HCT116 (cell line): Measurements from ENCODE around the gene GBE1. TPM values are rescaled to one million over a fixed set of nuclear protein-coding genes. Genes with fewer than 3 reads are reported as not detected.

Experiments used
- ATAC-seq: fragments of 200-7000 bp; cut with Tn5 transposase; 2 replicates; pipeline ENCODE4 v1.9.1; 2020; ENCODE audit warnings: mild to moderate bottlenecking, moderate library complexity
- BruUV-seq: library from RNA; stranded (reverse); fragments of 400-500 nt; replicated peaks from 2 replicates; lab custom pipeline; 2021; lab: Mats Ljungman, UMichigan
- CTCF ChIA-PET: fragments of 300-600 bp; sonication (Branson Sonifier 250); formaldehyde crosslinking; loops from one replicate; lab custom pipeline; 2021; ENCODE audit warnings: antibody characterized with exemption; lab: Charles Lee
- POLR2A ChIA-PET: fragments of 300-600, 350-600 bp; sonication (Branson Sonifier 250); formaldehyde crosslinking; loops from one replicate; lab custom pipeline; 2021; ENCODE audit warnings: antibody characterized with exemption; lab: Charles Lee
- RAD21 ChIA-PET, 2 experiments: fragments of 300-600 bp; sonication (Branson Sonifier 250); formaldehyde crosslinking; loops; one replicate each; lab custom pipeline; 2023; ENCODE audit warnings: low total read pairs in 2 of 2; ENCODE audit not compliant: uncharacterized antibody in 2 of 2, unreplicated experiment in 2 of 2, low non-redundant PET in 1 of 2; lab: Charles Lee
- DNase-seq: peaks from one replicate; pipeline ENCODE4 v3.0.0-alpha.2; 2010; ENCODE audit warnings: low read depth, low spot score
- H2AFZ ChIP-seq: fragments of 200-600 bp; shearing (Covaris generic), sonication (generic); 2 replicates; pipeline ENCODE4 v1.6.1; 2017; ENCODE audit warnings: low read depth, mixed run types, mixed read lengths, antibody characterized with exemption, low read length; ENCODE audit not compliant: poor library complexity, severe bottlenecking
- H3K27ac ChIP-seq: 2 replicates; pipeline ENCODE4 v1.5.1; 2012; ENCODE audit warnings: low read depth, low read length
- H3K27me3 ChIP-seq: fragments of 200-600 bp; sonication (generic); 2 replicates; pipeline ENCODE4 v1.6.1; 2016; ENCODE audit warnings: mixed run types, low read length, mixed read lengths; ENCODE audit not compliant: insufficient read depth
- H3K36me3 ChIP-seq, 2 experiments: fragments of 200-500 bp in 1 of 2; fragments of 200-600 bp in 1 of 2; sonication (Bioruptor generic) in 1 of 2; sonication (generic) in 1 of 2; 2 replicates each; pipeline versions ENCODE4 v1.5.1 to v1.6.1; 2014 to 2016; ENCODE audit warnings: low read length in 2 of 2, inconsistent platforms in 1 of 2, mixed read lengths in 1 of 2, mixed run types in 1 of 2; ENCODE audit not compliant: insufficient read depth in 2 of 2, control insufficient read depth in 1 of 2
- H3K4me1 ChIP-seq, 2 experiments: fragments of 200-600 bp in 1 of 2; sonication (generic) in 1 of 2; 2 replicates each; pipeline versions ENCODE4 v1.5.1 to v1.6.1; 2012 to 2017; ENCODE audit warnings: low read length in 2 of 2, inconsistent platforms in 1 of 2, mild to moderate bottlenecking in 1 of 2, mixed read lengths in 1 of 2, mixed run types in 1 of 2, moderate library complexity in 1 of 2; ENCODE audit not compliant: insufficient read depth in 2 of 2, control insufficient read depth in 1 of 2
- H3K4me2 ChIP-seq: fragments of 200-600 bp; sonication (generic); 2 replicates; pipeline ENCODE4 v1.6.1; 2017; ENCODE audit warnings: mixed run types, low read length, mixed read lengths
- H3K4me3 ChIP-seq, 2 experiments: fragments of 200-600 bp in 1 of 2; sonication (generic) in 1 of 2; replicated peaks in 1 of 2; 2 replicates each; pipeline ENCODE4 v1.5.1; 2011 to 2016; ENCODE audit warnings: low read length in 2 of 2, control low read depth in 1 of 2, low read depth in 1 of 2, mild to moderate bottlenecking in 1 of 2, mixed read lengths in 1 of 2, mixed run types in 1 of 2
- H3K79me2 ChIP-seq: fragments of 200-600 bp; sonication (generic); 2 replicates; pipeline ENCODE4 v1.6.1; 2017; ENCODE audit warnings: mild to moderate bottlenecking, mixed run types, low read length, moderate library complexity, mixed read lengths; ENCODE audit not compliant: insufficient read depth
- H3K9ac ChIP-seq: fragments of 200-600 bp; sonication (generic); 2 replicates; pipeline ENCODE4 v1.6.1; 2016; ENCODE audit warnings: low read length, mixed read lengths
- H3K9me2 ChIP-seq: fragments of 200-600 bp; sonication (generic), shearing (Covaris generic); 2 replicates; pipeline ENCODE4 v1.6.1; 2017; ENCODE audit warnings: mixed run types, mild to moderate bottlenecking, moderate library complexity; ENCODE audit not compliant: insufficient read depth
- H3K9me3 ChIP-seq, 2 experiments: fragments of 200-500 bp in 1 of 2; fragments of 200-600 bp in 1 of 2; sonication (Bioruptor generic) in 1 of 2; sonication (generic) in 1 of 2; 2 replicates each; pipeline ENCODE4 v1.6.1; 2014 to 2017; ENCODE audit warnings: low read length in 2 of 2, mixed read lengths in 2 of 2, inconsistent platforms in 1 of 2, low read depth in 1 of 2, mild to moderate bottlenecking in 1 of 2, mixed run types in 1 of 2, moderate library complexity in 1 of 2; ENCODE audit not compliant: control insufficient read depth in 1 of 2, insufficient read depth in 1 of 2
- H4K20me1 ChIP-seq: fragments of 200-600 bp; sonication (generic), shearing (Covaris generic); 2 replicates; pipeline ENCODE4 v1.6.1; 2017; ENCODE audit warnings: mixed run types, mild to moderate bottlenecking, moderate library complexity; ENCODE audit not compliant: insufficient read depth
- CEBPB ChIP-seq: IDR thresholded peaks from 2 replicates; pipeline ENCODE4 v1.6.1; 2012; ENCODE audit warnings: low read depth
- FOSL1 ChIP-seq: IDR thresholded peaks from 2 replicates; pipeline ENCODE4 v1.6.1; 2012; ENCODE audit warnings: low read depth
- JUND ChIP-seq: IDR thresholded peaks from 2 replicates; pipeline ENCODE4 v1.6.1; 2012
- POLR2A ChIP-seq: IDR thresholded peaks from 2 replicates; pipeline ENCODE4 v1.7.0; 2011; ENCODE audit warnings: borderline replicate concordance; ENCODE audit not compliant: insufficient read depth, insufficient read length; ENCODE audit errors: extremely low read depth
- RAD21 ChIP-seq: IDR thresholded peaks from 2 replicates; pipeline ENCODE4 v1.6.1; 2012; ENCODE audit warnings: low read depth, mild to moderate bottlenecking
- SIN3A ChIP-seq: IDR thresholded peaks from 2 replicates; pipeline ENCODE4 v1.6.1; 2012; ENCODE audit warnings: low read depth
- SP1 ChIP-seq: IDR thresholded peaks from 2 replicates; pipeline ENCODE4 v1.6.1; 2012; ENCODE audit warnings: low read depth
- SRF ChIP-seq: IDR thresholded peaks from 2 replicates; pipeline ENCODE4 v1.6.1; 2012; ENCODE audit warnings: low read depth
- TCF7L2 ChIP-seq: IDR thresholded peaks from 2 replicates; pipeline ENCODE4 v1.7.0; 2011; ENCODE audit warnings: borderline replicate concordance, inconsistent platforms; ENCODE audit not compliant: insufficient read depth, insufficient read length; ENCODE audit errors: extremely low read depth
- intact Hi-C: fragments of 100-400 bp; cut with micrococcal nuclease; formaldehyde crosslinking; loops from 2 replicates; pipeline ENCODE4 v1.10.0; 2022
- total RNA-seq: library from RNA; stranded (reverse); gene quantifications from one replicate; pipeline ENCODE4 v1.2.1, GENCODE V29; 2021; ENCODE audit not compliant: unreplicated experiment
- TF ChIP-seq, protein P1 (sequence below): IDR thresholded peaks from 2 replicates; pipeline ENCODE4 v1.6.1; 2011; ENCODE audit warnings: mild to moderate bottlenecking, low read length, moderate library complexity; ENCODE audit not compliant: insufficient replicate concordance; ENCODE audit errors: extremely low read depth

The GBE1 gene
- total RNA-seq, 1 experiment from 2014 or later: 27.7 TPM

DNA sequence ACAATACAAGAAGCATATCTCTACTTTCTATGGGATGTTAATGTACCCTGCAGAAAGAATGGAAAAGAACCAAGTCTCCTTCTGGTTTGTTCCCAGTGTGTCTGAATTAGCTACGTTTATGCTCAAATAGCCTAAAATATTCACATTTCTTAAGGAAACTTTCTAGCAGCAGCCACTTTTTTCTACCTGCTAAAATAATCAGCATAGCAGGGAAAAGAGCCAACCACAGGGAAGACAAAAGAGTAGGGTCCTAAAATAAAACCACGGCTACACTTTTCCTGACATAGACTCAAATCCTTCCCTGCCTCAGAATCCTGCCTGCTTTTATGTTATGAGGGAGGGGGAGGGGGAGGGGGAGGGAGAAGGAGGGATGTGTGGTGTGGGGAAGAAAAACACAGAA, 136.7 kb downstream of the GBE1 start:
- ATAC-seq (no peak), DNase-seq (no peak)
- no peaks in the 10 kb centered on the region for H3K9me2 ChIP-seq
- no peak overlapping the region for H2AFZ ChIP-seq
- intact Hi-C loops: no loop called here
- no peaks in the 10 kb centered on the region for H3K36me3 ChIP-seq
- H3K4me1 ChIP-seq: no peaks in the 10 kb centered on the region
- no peak overlapping the region for H3K4me3 ChIP-seq
- ChIA-PET CTCF (no interaction called here), RAD21 (no interaction called here)
- H3K9ac ChIP-seq: no peak overlapping the region
- no TSS peak for BruUV-seq
- no peaks in the 10 kb centered on the region for H3K9me3 ChIP-seq
- no peak overlapping the region for H3K4me2 ChIP-seq
- no peak overlapping the region for H3K27ac ChIP-seq
- no peaks in the 10 kb centered on the region for H3K79me2 ChIP-seq
- no peak for TF ChIP-seq SRF
- no peak for TF ChIP-seq POLR2A
- no peak for TF ChIP-seq RAD21
- TF ChIP-seq SP1: no peak
- TF ChIP-seq, all 23 proteins: peak for 0
- POLR2A ChIA-PET: no interaction called here
- no peaks in the 10 kb centered on the region for H4K20me1 ChIP-seq
- no peaks in the 10 kb centered on the region for H3K27me3 ChIP-seq

- Histone ChIP-seq H3K9me3 (no peaks in the 10 kb centered on the region), H3K27ac (no peak overlapping the region), H3K27me3 (no peaks in the 10 kb centered on the region)
- CTCF ChIA-PET: no interaction called here
- no TSS peak for BruUV-seq
- no peak for TF ChIP-seq SRF
- no peak for TF ChIP-seq CEBPB
- TF ChIP-seq, protein P1, sequence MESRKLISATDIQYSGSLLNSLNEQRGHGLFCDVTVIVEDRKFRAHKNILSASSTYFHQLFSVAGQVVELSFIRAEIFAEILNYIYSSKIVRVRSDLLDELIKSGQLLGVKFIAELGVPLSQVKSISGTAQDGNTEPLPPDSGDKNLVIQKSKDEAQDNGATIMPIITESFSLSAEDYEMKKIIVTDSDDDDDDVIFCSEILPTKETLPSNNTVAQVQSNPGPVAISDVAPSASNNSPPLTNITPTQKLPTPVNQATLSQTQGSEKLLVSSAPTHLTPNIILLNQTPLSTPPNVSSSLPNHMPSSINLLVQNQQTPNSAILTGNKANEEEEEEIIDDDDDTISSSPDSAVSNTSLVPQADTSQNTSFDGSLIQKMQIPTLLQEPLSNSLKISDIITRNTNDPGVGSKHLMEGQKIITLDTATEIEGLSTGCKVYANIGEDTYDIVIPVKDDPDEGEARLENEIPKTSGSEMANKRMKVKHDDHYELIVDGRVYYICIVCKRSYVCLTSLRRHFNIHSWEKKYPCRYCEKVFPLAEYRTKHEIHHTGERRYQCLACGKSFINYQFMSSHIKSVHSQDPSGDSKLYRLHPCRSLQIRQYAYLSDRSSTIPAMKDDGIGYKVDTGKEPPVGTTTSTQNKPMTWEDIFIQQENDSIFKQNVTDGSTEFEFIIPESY: no peak
- TF ChIP-seq SIN3A: no peak
- no peak for TF ChIP-seq FOSL1
- TF ChIP-seq JUND: no peak
- no peak for TF ChIP-seq TCF7L2
- TF ChIP-seq, all 23 proteins: peak for 0
- no peak overlapping the region for H3K4me2 ChIP-seq
- H3K79me2 ChIP-seq: no peaks in the 10 kb centered on the region
- H3K36me3 ChIP-seq: no peaks in the 10 kb centered on the region
- H3K9ac ChIP-seq: no peak overlapping the region
- no peak overlapping the region for H3K4me3 ChIP-seq
- H4K20me1 ChIP-seq: no peaks in the 10 kb centered on the region
- H2AFZ ChIP-seq: no peak overlapping the region
- H3K9me2 ChIP-seq: no peaks in the 10 kb centered on the region
- POLR2A ChIA-PET: no interaction called here
- ATAC-seq (no peak), DNase-seq (no peak)
- no peaks in the 10 kb centered on the region for H3K4me1 ChIP-seq
- intact Hi-C loops: no loop called here
- RAD21 ChIA-PET: no interaction called here
Measured at GRCh38 chr3:81622395-81622794, 139.1 kb downstream of the GBE1 start.
